IMR-90 (cell line): ENCODE results near the gene RPTOR. TPM values are rescaled to one million over a fixed set of nuclear protein-coding genes. Genes with fewer than 3 reads are reported as not detected.

Source experiments
- ATAC-seq: fragments of 200-7000 bp; cut with Tn5 transposase; 2 replicates; pipeline ENCODE4 v1.9.1; 2020; ENCODE audit warnings: low read depth, mild to moderate bottlenecking, moderate library complexity
- BruUV-seq: library from RNA; stranded (reverse); fragments of 400-500 nt; replicated peaks from 2 replicates; lab custom pipeline; 2021; lab: Mats Ljungman, UMichigan
- CTCF ChIA-PET: fragments of 300-600 bp; formaldehyde crosslinking; extraction: SDS; loops from one replicate; lab custom pipeline; 2021; ENCODE audit warnings: antibody characterized with exemption; lab: Yijun Ruan, JAX
- POLR2A ChIA-PET: fragments of 300-600 bp; sonication (Branson Sonifier 250); formaldehyde crosslinking; loops from one replicate; lab custom pipeline; 2022; ENCODE audit warnings: antibody characterized with exemption; ENCODE audit not compliant: unreplicated experiment; lab: Charles Lee
- DNase-seq: peaks from one replicate; pipeline ENCODE4 v3.0.0; 2013
- H2AFZ ChIP-seq: replicated peaks from 2 replicates; pipeline ENCODE3; 2013; ENCODE audit warnings: low read length, mild to moderate bottlenecking; ENCODE audit not compliant: poor library complexity
- H2AK5ac ChIP-seq: 2 replicates; pipeline ENCODE4 v1.6.1; 2013; ENCODE audit warnings: low read depth, low read length, inconsistent platforms
- H2AK9ac ChIP-seq: replicated peaks from 2 replicates; pipeline ENCODE3; 2013; ENCODE audit warnings: mild to moderate bottlenecking, low read depth, low read length, moderate library complexity; ENCODE audit not compliant: poor library complexity
- H2BK120ac ChIP-seq: 2 replicates; pipeline ENCODE4 v1.6.1; 2013; ENCODE audit warnings: low read depth, low read length, inconsistent platforms
- H2BK15ac ChIP-seq: 3 replicates; pipeline ENCODE4 v1.6.1; 2013; ENCODE audit warnings: low read depth, low read length, inconsistent platforms
- H2BK20ac ChIP-seq: 2 replicates; pipeline ENCODE4 v1.6.1; 2013; ENCODE audit warnings: low read depth, mild to moderate bottlenecking, inconsistent platforms, low read length, moderate library complexity
- H2BK5ac ChIP-seq: 2 replicates; pipeline ENCODE4 v1.6.1; 2013; ENCODE audit warnings: mild to moderate bottlenecking, low read depth, low read length, inconsistent platforms; ENCODE audit not compliant: poor library complexity, severe bottlenecking
- H3K14ac ChIP-seq: replicated peaks from 2 replicates; pipeline ENCODE4 v1.6.1; 2013; ENCODE audit warnings: low read depth, low read length, inconsistent platforms
- H3K18ac ChIP-seq: 2 replicates; pipeline ENCODE4 v1.6.1; 2013; ENCODE audit warnings: low read depth, low read length, control low read depth
- H3K23ac ChIP-seq: 2 replicates; pipeline ENCODE4 v1.6.1; 2013; ENCODE audit warnings: low read depth, low read length, inconsistent platforms
- H3K27ac ChIP-seq: 2 replicates; pipeline ENCODE4 v1.5.1; 2013; ENCODE audit warnings: mild to moderate bottlenecking, control low read depth, low read length; ENCODE audit not compliant: insufficient read depth
- H3K27me3 ChIP-seq: 2 replicates; pipeline ENCODE4 v1.6.1; 2013; ENCODE audit warnings: low read length; ENCODE audit not compliant: control insufficient read depth, insufficient read depth
- H3K36me3 ChIP-seq: 2 replicates; pipeline ENCODE4 v1.6.1; 2013; ENCODE audit warnings: low read length, mixed read lengths; ENCODE audit not compliant: control insufficient read depth, insufficient read depth
- H3K4ac ChIP-seq: 2 replicates; pipeline ENCODE4 v1.6.1; 2013; ENCODE audit warnings: low read depth, low read length, inconsistent platforms
- H3K4me1 ChIP-seq: 2 replicates; pipeline ENCODE4 v1.6.1; 2013; ENCODE audit warnings: low read length, mixed read lengths; ENCODE audit not compliant: control insufficient read depth, insufficient read depth
- H3K4me2 ChIP-seq: 2 replicates; pipeline ENCODE4 v1.6.1; 2013; ENCODE audit warnings: low read depth, mild to moderate bottlenecking, control low read depth, low read length, moderate library complexity
- H3K4me3 ChIP-seq: 2 replicates; pipeline ENCODE4 v1.5.1; 2013; ENCODE audit warnings: low read depth, mild to moderate bottlenecking, control low read depth, low read length, moderate library complexity; ENCODE audit not compliant: insufficient read depth
- H3K56ac ChIP-seq: 2 replicates; pipeline ENCODE4 v1.6.1; 2013; ENCODE audit warnings: low read length, inconsistent platforms; ENCODE audit not compliant: insufficient read depth; ENCODE audit errors: extremely low read depth
- H3K79me1 ChIP-seq, 2 experiments: 2 replicates each; pipeline ENCODE4 v1.6.1; 2013; ENCODE audit warnings: low read length in 2 of 2, inconsistent platforms in 1 of 2, low read depth in 1 of 2
- H3K9ac ChIP-seq: 2 replicates; pipeline ENCODE4 v1.6.1; 2013; ENCODE audit warnings: low read depth, low read length, control low read depth
- H3K9me1 ChIP-seq: 2 replicates; pipeline ENCODE4 v1.6.1; 2013; ENCODE audit warnings: low read length, inconsistent platforms; ENCODE audit not compliant: insufficient read depth
- H3K9me3 ChIP-seq: 2 replicates; pipeline ENCODE4 v1.6.1; 2013; ENCODE audit warnings: low read length; ENCODE audit not compliant: control insufficient read depth, insufficient read depth
- H4K20me1 ChIP-seq: 2 replicates; pipeline ENCODE4 v1.6.1; 2013; ENCODE audit warnings: low read length, inconsistent platforms; ENCODE audit not compliant: insufficient read depth
- H4K5ac ChIP-seq: 2 replicates; pipeline ENCODE4 v1.6.1; 2013; ENCODE audit warnings: mild to moderate bottlenecking, low read depth, low read length, control low read depth
- H4K8ac ChIP-seq, 2 experiments: 2 replicates each; pipeline ENCODE4 v1.6.1; 2013; ENCODE audit warnings: low read depth in 2 of 2, low read length in 2 of 2, control low read depth in 1 of 2, inconsistent platforms in 1 of 2
- H4K91ac ChIP-seq: 2 replicates; pipeline ENCODE4 v1.6.1; 2013; ENCODE audit warnings: low read depth, low read length, inconsistent platforms; ENCODE audit not compliant: insufficient read depth
- MAFK ChIP-seq: IDR thresholded peaks from 2 replicates; pipeline ENCODE4 v1.6.1; 2012; ENCODE audit warnings: low read depth, low read length, improper control_type of control experiment
- SMC3 ChIP-seq: fragments of 150-350 bp; IDR thresholded peaks from 2 replicates; pipeline ENCODE4 v1.6.1; 2016; ENCODE audit warnings: low read depth, mild to moderate bottlenecking, antibody characterized with exemption, low read length, moderate library complexity
- WGBS, 2 experiments: methylation state at CpG; one replicate each; pipeline versions ENCODE4 v1.1.5 to v1.1.7; 2013; ENCODE audit warnings: missing lambda C conversion rate in 2 of 2; ENCODE audit not compliant: insufficient read length in 1 of 2; ENCODE audit errors: extremely low coverage in 2 of 2; 5-methylcytosine and 5-hydroxymethylcytosine counted together
- dilution Hi-C: fragments of 300-500 bp; cut with HindIII; formaldehyde crosslinking; loops from one replicate; pipeline ENCODE4 v1.14.3; 2018; ENCODE audit warnings: low sequenced_read_pairs; ENCODE audit not compliant: unreplicated experiment
- in situ Hi-C: fragments of 300-500 bp; cut with MboI; formaldehyde crosslinking; loops from 3 replicates; pipeline ENCODE4 v1.14.3; 2019; ENCODE audit warnings: low sequenced_read_pairs, inconsistent platforms, mixed read lengths
- intact Hi-C: fragments of 100-400 bp; cut with micrococcal nuclease; formaldehyde crosslinking; loops from 2 replicates; pipeline ENCODE4 v1.10.0; 2022
- polyA plus RNA-seq, 3 experiments: library from polyadenylated mRNA; depleted of rRNA; stranded (reverse); fragments of >200 nt; gene quantifications; 2 replicates each; pipeline ENCODE4 v1.2.3, GENCODE V29; 2012; ENCODE audit warnings: low replicate concordance in 1 of 3
- total RNA-seq: library from RNA; depleted of rRNA; stranded (reverse); fragments of >200 nt; gene quantifications from 2 replicates; pipeline ENCODE4 v1.2.3, GENCODE V29; 2012

Gene RPTOR
- total and polyA plus RNA-seq, 2 of the 4 experiments (the other 2 are of a cell fraction), result 10.8 to 14.7 TPM

GRCh38 chr17:80710714-80711302 is 166.2 kb downstream of the RPTOR start:
- ChIA-PET POLR2A (no interaction called here), CTCF (interaction anchor here (0.5 to 1.0 kb wide), 3 partner anchors 22 to 344 kb away, joined by 3 to 8 read pairs (median 3); no protein-coding TSS in a partner anchor)
- DNase-seq (no peak), ATAC-seq (no peak)
- H3K18ac ChIP-seq, result no peak overlapping the region
- no peak overlapping the region for H4K8ac ChIP-seq
- H2BK5ac ChIP-seq, result no peak overlapping the region
- no peak overlapping the region for H2AK5ac ChIP-seq
- H3K9me1 ChIP-seq, result peaks cover under 1% of the 10 kb centered on the region; the same call in 1 of the 2 replicates
- no peak overlapping the region for H3K4me3 ChIP-seq
- H2BK120ac ChIP-seq, result no peak overlapping the region
- intact Hi-C loops (no loop called here), dilution Hi-C loops (no loop called here), in situ Hi-C loops (no loop called here)
- H3K14ac ChIP-seq, result no peak overlapping the region
- no peak overlapping the region for H3K4me2 ChIP-seq
- H3K4me1 ChIP-seq, result peaks cover 8% of the 10 kb centered on the region
- no peak overlapping the region for H3K23ac ChIP-seq
- H3K4ac ChIP-seq, result no peak overlapping the region
- no peak overlapping the region for H2AFZ ChIP-seq
- TF ChIP-seq MAFK, result no peak
- no peak for TF ChIP-seq SMC3
- H3K56ac ChIP-seq, result no peak overlapping the region
- H4K20me1 ChIP-seq, result no peaks in the 10 kb centered on the region
- no peaks in the 10 kb centered on the region for H3K27me3 ChIP-seq
- no peak overlapping the region for H3K27ac ChIP-seq
- peaks cover 38 to 62% of the 10 kb centered on the region in 2 experiments for H3K79me1 ChIP-seq
- no peak overlapping the region for H2BK20ac ChIP-seq
- BruUV-seq, result no TSS peak
- no peak overlapping the region for H2BK15ac ChIP-seq
- H4K5ac ChIP-seq, result no peak overlapping the region
- no peak overlapping the region for H4K91ac ChIP-seq
- H2AK9ac ChIP-seq, result no peak overlapping the region
- H3K36me3 ChIP-seq, result peaks cover 16% of the 10 kb centered on the region; the same call in 1 of the 2 replicates
- no CpG with 5 or more reads among the region's 4 CpGs for WGBS, 2 experiments
- no peak overlapping the region for H3K9ac ChIP-seq
- no peaks in the 10 kb centered on the region for H3K9me3 ChIP-seq
